Liver (tissue), 9 donors: ENCODE measurements around the gene RAB7A. TPM values are rescaled to one million over a fixed set of nuclear protein-coding genes. Genes with fewer than 3 reads are reported as not detected.

Source experiments
- DNase-seq: peaks from one replicate; pipeline ENCODE4 v3.0.0-alpha.2; 2017; ENCODE audit warnings: low spot score
- H3K27ac ChIP-seq, 2 donors: one replicate each; pipeline ENCODE4 v1.7.0; 2013; ENCODE audit warnings: inconsistent platforms in 2 of 2, low read length in 2 of 2, control low read depth in 1 of 2, low read depth in 1 of 2, mild to moderate bottlenecking in 1 of 2
- H3K27me3 ChIP-seq, 4 donors: one replicate each; pipeline versions ENCODE4 v1.6.1 to v1.7.0; 2013; ENCODE audit warnings: low read length in 3 of 4, inconsistent platforms in 1 of 4, mild to moderate bottlenecking in 1 of 4, moderate library complexity in 1 of 4; ENCODE audit not compliant: control insufficient read depth in 4 of 4, insufficient read depth in 4 of 4
- H3K36me3 ChIP-seq, 4 donors: one replicate each; pipeline versions ENCODE4 v1.6.1 to v1.7.0; 2013; ENCODE audit warnings: low read length in 3 of 4, mild to moderate bottlenecking in 3 of 4, low read depth in 1 of 4, moderate library complexity in 1 of 4; ENCODE audit not compliant: control insufficient read depth in 4 of 4, insufficient read depth in 3 of 4
- H3K4me1 ChIP-seq, 4 donors: one replicate each; pipeline versions ENCODE4 v1.6.1 to v1.7.0; 2013; ENCODE audit warnings: low read length in 3 of 4, mild to moderate bottlenecking in 3 of 4, moderate library complexity in 1 of 4; ENCODE audit not compliant: control insufficient read depth in 4 of 4, insufficient read depth in 4 of 4
- H3K4me3 ChIP-seq, 3 donors: one replicate each; pipeline versions ENCODE4 v1.6.1 to v1.7.0; 2013; ENCODE audit warnings: low read length in 3 of 3, control low read depth in 1 of 3, low read depth in 1 of 3, mild to moderate bottlenecking in 1 of 3
- H3K9ac ChIP-seq, 2 donors: one replicate each; pipeline ENCODE4 v1.7.0; 2013; ENCODE audit warnings: low read length in 2 of 2, mild to moderate bottlenecking in 2 of 2, moderate library complexity in 2 of 2, control low read depth in 1 of 2, low read depth in 1 of 2
- H3K9me3 ChIP-seq, 4 donors: one replicate each; pipeline versions ENCODE4 v1.6.1 to v1.7.0; 2013; ENCODE audit warnings: low read length in 3 of 4; ENCODE audit not compliant: control insufficient read depth in 4 of 4
- EGR1 ChIP-seq, 2 donors: IDR thresholded peaks; 2 replicates each; pipeline ENCODE4 v1.6.1; 2016 to 2018; ENCODE audit warnings: antibody characterized with exemption in 2 of 2, low read depth in 2 of 2
- FOXA1 ChIP-seq: IDR thresholded peaks from 2 replicates; pipeline ENCODE4 v1.6.1; 2016; ENCODE audit warnings: antibody characterized with exemption
- FOXA2 ChIP-seq: IDR thresholded peaks from 2 replicates; pipeline ENCODE4 v1.6.1; 2016; ENCODE audit warnings: antibody characterized with exemption
- GABPA ChIP-seq, 2 donors: IDR thresholded peaks in 1 of 2; conservative IDR thresholded peaks in 1 of 2; 2 replicates each; pipeline ENCODE4 v1.6.1; 2016; ENCODE audit warnings: antibody characterized with exemption in 2 of 2, mild to moderate bottlenecking in 1 of 2, moderate library complexity in 1 of 2
- HNF4A ChIP-seq, 2 donors: conservative IDR thresholded peaks; 2 replicates each; pipeline ENCODE4 v1.6.1; 2016; ENCODE audit warnings: antibody characterized with exemption in 2 of 2, mild to moderate bottlenecking in 2 of 2
- HNF4G ChIP-seq: IDR thresholded peaks from 2 replicates; pipeline ENCODE4 v1.6.1; 2016; ENCODE audit warnings: antibody characterized with exemption
- MAX ChIP-seq: IDR thresholded peaks from 2 replicates; pipeline ENCODE4 v1.6.1; 2016; ENCODE audit warnings: antibody characterized with exemption
- NR2F2 ChIP-seq: IDR thresholded peaks from 2 replicates; pipeline ENCODE4 v1.6.1; 2016; ENCODE audit warnings: antibody characterized with exemption
- RAD21 ChIP-seq, 2 donors: IDR thresholded peaks; 2 replicates each; pipeline ENCODE4 v1.6.1; 2016; ENCODE audit warnings: antibody characterized with exemption in 2 of 2, mild to moderate bottlenecking in 2 of 2
- RXRA ChIP-seq, 2 donors: IDR thresholded peaks; 2 replicates each; pipeline ENCODE4 v1.6.1; 2017 to 2018; ENCODE audit warnings: antibody characterized with exemption in 2 of 2, mild to moderate bottlenecking in 1 of 2
- SP1 ChIP-seq: IDR thresholded peaks from 2 replicates; pipeline ENCODE4 v1.6.1; 2018; ENCODE audit warnings: antibody characterized with exemption, mild to moderate bottlenecking
- TAF1 ChIP-seq: conservative IDR thresholded peaks from 2 replicates; pipeline ENCODE4 v1.6.1; 2016; ENCODE audit warnings: antibody characterized with exemption, mild to moderate bottlenecking
- YY1 ChIP-seq: IDR thresholded peaks from 2 replicates; pipeline ENCODE4 v1.6.1; 2016; ENCODE audit warnings: antibody characterized with exemption, mild to moderate bottlenecking
- WGBS: extraction: QIAGEN DNeasy Blood & Tissue Kit; methylation state at CpG from one replicate; pipeline ENCODE4 v1.1.7; 2013; 5-methylcytosine and 5-hydroxymethylcytosine counted together
- polyA plus RNA-seq, 2 donors: library from polyadenylated mRNA; stranded (reverse) in 1 of 2; unstranded in 1 of 2; fragments of 200-250 nt in 1 of 2; fragments of >200 nt in 1 of 2; fragmentation: Nextera tagmentation in 1 of 2; extraction: Ambion mirVana in 1 of 2; gene quantifications; one replicate each; pipeline versions ENCODE4 v1.2.1 to v1.2.3, GENCODE V29; 2013 to 2015
- total RNA-seq, 2 donors: library from RNA; depleted of rRNA; stranded (reverse); fragments of >200 nt; gene quantifications; one replicate each; pipeline ENCODE4 v1.2.3, GENCODE V29; 2014
- TF ChIP-seq, protein P1 (sequence below): IDR thresholded peaks from 2 replicates; pipeline ENCODE4 v1.6.1; 2016; ENCODE audit warnings: antibody characterized with exemption, mild to moderate bottlenecking
- TF ChIP-seq, protein P2 (sequence below): IDR thresholded peaks from 2 replicates; pipeline ENCODE4 v1.6.1; 2016; ENCODE audit warnings: antibody characterized with exemption
- TF ChIP-seq, protein P3 (sequence below): IDR thresholded peaks from 2 replicates; pipeline ENCODE4 v1.6.1; 2016; ENCODE audit warnings: antibody characterized with exemption
- TF ChIP-seq, protein P4 (sequence below): fragments of 150-350 bp; IDR thresholded peaks from 2 replicates; pipeline ENCODE4 v1.5.1; 2017; ENCODE audit warnings: improper control_type of control experiment, low read depth, low read length; ENCODE audit not compliant: missing input control
- donor health status: healthy.
- donor health status: healthy.
- donor health status: healthy.
- donor health status: healthy.
- donor health status: healthy.

Gene RAB7A
- total and polyA plus RNA-seq, 4 donors, result 34.6 to 90.6 (median 63.4) TPM

- Histone ChIP-seq H3K9ac (no peak overlapping the region), H3K4me1 (peaks cover 0 to 14% (median 6%) of the 10 kb centered on the region in 4 donors), H3K4me3 (no peak overlapping the region), H3K27me3 (no peaks in the 10 kb centered on the region), H3K36me3 (no peaks in the 10 kb centered on the region), H3K9me3 (no peaks in the 10 kb centered on the region), H3K27ac (no peak overlapping the region)
- WGBS, result 98% methylated on average over 7 of the region's 7 CpGs
- DNase-seq, result no peak
- TF ChIP-seq HNF4A (conservative IDR thresholded peaks at IDR 0.05) (no peak), FOXA2 (no peak), YY1 (no peak), EGR1 (IDR thresholded peaks at IDR 0.05; ENCODE audit: low read depth in 2 of 2) (no peak), HNF4G (no peak), FOXA1 (no peak), GABPA (IDR thresholded peaks at IDR 0.05 in 1 of 2, conservative IDR thresholded peaks at IDR 0.05 in 1 of 2) (no peak), RAD21 (IDR thresholded peaks at IDR 0.05) (no peak)
- TF ChIP-seq, protein P1, sequence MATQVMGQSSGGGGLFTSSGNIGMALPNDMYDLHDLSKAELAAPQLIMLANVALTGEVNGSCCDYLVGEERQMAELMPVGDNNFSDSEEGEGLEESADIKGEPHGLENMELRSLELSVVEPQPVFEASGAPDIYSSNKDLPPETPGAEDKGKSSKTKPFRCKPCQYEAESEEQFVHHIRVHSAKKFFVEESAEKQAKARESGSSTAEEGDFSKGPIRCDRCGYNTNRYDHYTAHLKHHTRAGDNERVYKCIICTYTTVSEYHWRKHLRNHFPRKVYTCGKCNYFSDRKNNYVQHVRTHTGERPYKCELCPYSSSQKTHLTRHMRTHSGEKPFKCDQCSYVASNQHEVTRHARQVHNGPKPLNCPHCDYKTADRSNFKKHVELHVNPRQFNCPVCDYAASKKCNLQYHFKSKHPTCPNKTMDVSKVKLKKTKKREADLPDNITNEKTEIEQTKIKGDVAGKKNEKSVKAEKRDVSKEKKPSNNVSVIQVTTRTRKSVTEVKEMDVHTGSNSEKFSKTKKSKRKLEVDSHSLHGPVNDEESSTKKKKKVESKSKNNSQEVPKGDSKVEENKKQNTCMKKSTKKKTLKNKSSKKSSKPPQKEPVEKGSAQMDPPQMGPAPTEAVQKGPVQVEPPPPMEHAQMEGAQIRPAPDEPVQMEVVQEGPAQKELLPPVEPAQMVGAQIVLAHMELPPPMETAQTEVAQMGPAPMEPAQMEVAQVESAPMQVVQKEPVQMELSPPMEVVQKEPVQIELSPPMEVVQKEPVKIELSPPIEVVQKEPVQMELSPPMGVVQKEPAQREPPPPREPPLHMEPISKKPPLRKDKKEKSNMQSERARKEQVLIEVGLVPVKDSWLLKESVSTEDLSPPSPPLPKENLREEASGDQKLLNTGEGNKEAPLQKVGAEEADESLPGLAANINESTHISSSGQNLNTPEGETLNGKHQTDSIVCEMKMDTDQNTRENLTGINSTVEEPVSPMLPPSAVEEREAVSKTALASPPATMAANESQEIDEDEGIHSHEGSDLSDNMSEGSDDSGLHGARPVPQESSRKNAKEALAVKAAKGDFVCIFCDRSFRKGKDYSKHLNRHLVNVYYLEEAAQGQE, result no peak
Observed at GRCh38 chr3:128710816-128711433, 15.1 kb upstream of the RAB7A start.

- H3K36me3 ChIP-seq, result no peaks in the 10 kb centered on the region
- WGBS, result 93% methylated on average over 4 of the region's 4 CpGs
- no peak overlapping the region for H3K27ac ChIP-seq
- H3K4me3 ChIP-seq, result no peak overlapping the region
- H3K9me3 ChIP-seq, result no peaks in the 10 kb centered on the region
- TF ChIP-seq, protein P2, sequence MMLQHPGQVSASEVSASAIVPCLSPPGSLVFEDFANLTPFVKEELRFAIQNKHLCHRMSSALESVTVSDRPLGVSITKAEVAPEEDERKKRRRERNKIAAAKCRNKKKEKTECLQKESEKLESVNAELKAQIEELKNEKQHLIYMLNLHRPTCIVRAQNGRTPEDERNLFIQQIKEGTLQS, result no peak
- no peak for TF ChIP-seq NR2F2
- no peak for TF ChIP-seq HNF4A (conservative IDR thresholded peaks at IDR 0.05)
- TF ChIP-seq, protein P3, sequence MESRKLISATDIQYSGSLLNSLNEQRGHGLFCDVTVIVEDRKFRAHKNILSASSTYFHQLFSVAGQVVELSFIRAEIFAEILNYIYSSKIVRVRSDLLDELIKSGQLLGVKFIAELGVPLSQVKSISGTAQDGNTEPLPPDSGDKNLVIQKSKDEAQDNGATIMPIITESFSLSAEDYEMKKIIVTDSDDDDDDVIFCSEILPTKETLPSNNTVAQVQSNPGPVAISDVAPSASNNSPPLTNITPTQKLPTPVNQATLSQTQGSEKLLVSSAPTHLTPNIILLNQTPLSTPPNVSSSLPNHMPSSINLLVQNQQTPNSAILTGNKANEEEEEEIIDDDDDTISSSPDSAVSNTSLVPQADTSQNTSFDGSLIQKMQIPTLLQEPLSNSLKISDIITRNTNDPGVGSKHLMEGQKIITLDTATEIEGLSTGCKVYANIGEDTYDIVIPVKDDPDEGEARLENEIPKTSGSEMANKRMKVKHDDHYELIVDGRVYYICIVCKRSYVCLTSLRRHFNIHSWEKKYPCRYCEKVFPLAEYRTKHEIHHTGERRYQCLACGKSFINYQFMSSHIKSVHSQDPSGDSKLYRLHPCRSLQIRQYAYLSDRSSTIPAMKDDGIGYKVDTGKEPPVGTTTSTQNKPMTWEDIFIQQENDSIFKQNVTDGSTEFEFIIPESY, result no peak
- TF ChIP-seq, protein P4, sequence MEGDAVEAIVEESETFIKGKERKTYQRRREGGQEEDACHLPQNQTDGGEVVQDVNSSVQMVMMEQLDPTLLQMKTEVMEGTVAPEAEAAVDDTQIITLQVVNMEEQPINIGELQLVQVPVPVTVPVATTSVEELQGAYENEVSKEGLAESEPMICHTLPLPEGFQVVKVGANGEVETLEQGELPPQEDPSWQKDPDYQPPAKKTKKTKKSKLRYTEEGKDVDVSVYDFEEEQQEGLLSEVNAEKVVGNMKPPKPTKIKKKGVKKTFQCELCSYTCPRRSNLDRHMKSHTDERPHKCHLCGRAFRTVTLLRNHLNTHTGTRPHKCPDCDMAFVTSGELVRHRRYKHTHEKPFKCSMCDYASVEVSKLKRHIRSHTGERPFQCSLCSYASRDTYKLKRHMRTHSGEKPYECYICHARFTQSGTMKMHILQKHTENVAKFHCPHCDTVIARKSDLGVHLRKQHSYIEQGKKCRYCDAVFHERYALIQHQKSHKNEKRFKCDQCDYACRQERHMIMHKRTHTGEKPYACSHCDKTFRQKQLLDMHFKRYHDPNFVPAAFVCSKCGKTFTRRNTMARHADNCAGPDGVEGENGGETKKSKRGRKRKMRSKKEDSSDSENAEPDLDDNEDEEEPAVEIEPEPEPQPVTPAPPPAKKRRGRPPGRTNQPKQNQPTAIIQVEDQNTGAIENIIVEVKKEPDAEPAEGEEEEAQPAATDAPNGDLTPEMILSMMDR, result no peak
- no peak for TF ChIP-seq SP1
- no peak for TF ChIP-seq FOXA1
- TF ChIP-seq YY1, result no peak
- no peak for TF ChIP-seq TAF1
- TF ChIP-seq FOXA2, result no peak
- TF ChIP-seq, protein P1, result no peak
- no peak for TF ChIP-seq RXRA (IDR thresholded peaks at IDR 0.05)
- no peak for TF ChIP-seq GABPA (IDR thresholded peaks at IDR 0.05 in 1 of 2, conservative IDR thresholded peaks at IDR 0.05 in 1 of 2)
- TF ChIP-seq MAX, result no peak
- TF ChIP-seq RAD21 (IDR thresholded peaks at IDR 0.05), result no peak
- H3K9ac ChIP-seq, result no peak overlapping the region
- H3K4me1 ChIP-seq, result peaks cover 0 to 11% (median 5%) of the 10 kb centered on the region in 4 donors
- DNase-seq, result no peak
- H3K27me3 ChIP-seq, result no peaks in the 10 kb centered on the region
Observed at GRCh38 chr3:128712848-128713247, 13.1 kb upstream of the RAB7A start.
